Measurements from ENCODE around the gene STX1B.
A peak's percentile ranks its signal among the peaks of the same experiment; 100 is the strongest.
"Not testable (repeated sequence)": the region's sequence is repeated elsewhere in the genome, so short reads cannot be mapped to it uniquely, and the experiment has no call there.

The STX1B gene

GRCh38 chr16:31020536-31020935, 10.1 kb upstream of the STX1B start:
- no peak for DNase-seq
- intact Hi-C loops (cut with DNase I) = no loop called here

- DNase-seq; intact Hi-C loops (cut with DNase I): not testable (repeated sequence)
These were observed 7.3 kb upstream of the STX1B start for GRCh38 chr16:31017756-31018155.

GRCh38 chr16:31016018-31016417, 5.6 kb upstream of the STX1B start:
- no peak for DNase-seq
- intact Hi-C loops (cut with DNase I) = no loop called here

GRCh38 chr16:31013292-31013691, 2.9 kb upstream of the STX1B start:
- DNase-seq; intact Hi-C loops (cut with DNase I): not testable (repeated sequence)

GRCh38 chr16:31011815-31012214, 1.4 kb upstream of the STX1B start:
- DNase-seq; intact Hi-C loops (cut with DNase I): not testable (repeated sequence)

GRCh38 chr16:31009894-31010584, 399 bp downstream of the STX1B start:
- peak in 4 of 42 donors; percentile 25 to 50 (median 39) for DNase-seq
- intact Hi-C loops (cut with DNase I) = no loop called here

GRCh38 chr16:31009120-31009519, 1.3 kb downstream of the STX1B start:
- intact Hi-C loops (cut with DNase I) = no loop called here
- no peak for DNase-seq

GRCh38 chr16:31008551-31008950, 1.9 kb downstream of the STX1B start:
- no peak for DNase-seq
- intact Hi-C loops (cut with DNase I) = no loop called here

GRCh38 chr16:31008149-31008548, 2.3 kb downstream of the STX1B start:
- DNase-seq = peak in 4 of 42 donors; percentile 47 to 58 (median 54)
- intact Hi-C loops (cut with DNase I) = no loop called here

- DNase-seq = no peak
- intact Hi-C loops (cut with DNase I) = no loop called here
These were observed 2.8 kb downstream of the STX1B start for GRCh38 chr16:31007684-31008083.

GRCh38 chr16:31006589-31006988, 3.8 kb downstream of the STX1B start:
- intact Hi-C loops (cut with DNase I) = no loop called here
- DNase-seq = no peak

- intact Hi-C loops (cut with DNase I) = no loop called here
- DNase-seq = no peak
These were observed 4.4 kb downstream of the STX1B start for GRCh38 chr16:31006086-31006385.

- DNase-seq = no peak
- intact Hi-C loops (cut with DNase I) = no loop called here
These were observed 4.9 kb downstream of the STX1B start for GRCh38 chr16:31005350-31006085.

- intact Hi-C loops (cut with DNase I) = no loop called here
- DNase-seq = no peak
These were observed 5.8 kb downstream of the STX1B start for GRCh38 chr16:31004658-31005057.

GRCh38 chr16:31003744-31004143, 6.7 kb downstream of the STX1B start:
- no peak for DNase-seq
- intact Hi-C loops (cut with DNase I) = no loop called here

GRCh38 chr16:31002862-31003341, 7.5 kb downstream of the STX1B start:
- no peak for DNase-seq
- intact Hi-C loops (cut with DNase I) = no loop called here

- DNase-seq = peak in 37 of 42 donors; percentile 20 to 88 (median 61)
- intact Hi-C loops (cut with DNase I) = no loop called here
These were observed 8.2 kb downstream of the STX1B start for GRCh38 chr16:31002250-31002700.

GRCh38 chr16:31001507-31002249, 8.8 kb downstream of the STX1B start:
- DNase-seq = no peak
- intact Hi-C loops (cut with DNase I) = no loop called here

- DNase-seq = no peak
- intact Hi-C loops (cut with DNase I) = no loop called here
These were observed 9.6 kb downstream of the STX1B start for GRCh38 chr16:31000671-31001382.

Measured in head of caudate nucleus (tissue), 42 donors.